ENCODE results near the gene FAM43B. TPM values are rescaled to one million over a fixed set of nuclear protein-coding genes. Genes with fewer than 3 reads are reported as not detected.

The FAM43B gene
- total RNA-seq, 2 experiments from 2014 or later: not detected

- POLR2A ChIA-PET: no interaction called here
- CTCF ChIA-PET: no interaction called here
Measured at GRCh38 chr1:20540281-20540680, 12.1 kb upstream of the FAM43B start.

- CTCF ChIA-PET: no interaction called here
- POLR2A ChIA-PET: no interaction called here
Measured at GRCh38 chr1:20546637-20547036, 5.7 kb upstream of the FAM43B start.

- ChIA-PET CTCF (no interaction called here), POLR2A (no interaction called here)
Measured at GRCh38 chr1:20551161-20551560, 1.2 kb upstream of the FAM43B start.

GRCh38 chr1:20552728-20553445, 514 bp downstream of the FAM43B start:
- ChIA-PET CTCF (no interaction called here), POLR2A (no interaction called here)

GRCh38 chr1:20555025-20555757, 2.8 kb downstream of the FAM43B start:
- ChIA-PET POLR2A (no interaction called here), CTCF (no interaction called here)

GRCh38 chr1:20555758-20556120, 3.4 kb downstream of the FAM43B start:
- ChIA-PET CTCF (no interaction called here), POLR2A (no interaction called here)

GRCh38 chr1:20558191-20558590, 5.8 kb downstream of the FAM43B start:
- CTCF ChIA-PET: no interaction called here

GRCh38 chr1:20560966-20561365, 8.6 kb downstream of the FAM43B start:
- ChIA-PET POLR2A (no interaction called here), CTCF (interaction anchor here (0.6 kb wide), 2 partner anchors 18 to 34 kb away, joined by 3 to 4 read pairs; no protein-coding TSS in a partner anchor)

More at GRCh38 chr1:20558191-20558590, 5.8 kb downstream of the FAM43B start:
- POLR2A ChIA-PET: no interaction called here

- ChIA-PET POLR2A (interaction anchor here (0.6 kb wide), 1 partner anchor 17 kb away, joined by 5 read pairs; no protein-coding TSS in a partner anchor), CTCF (interaction anchor here (0.6 kb wide), 1 partner anchor 506 kb away, joined by 4 read pairs; no protein-coding TSS in a partner anchor)
Measured at GRCh38 chr1:20565234-20565633, 12.9 kb downstream of the FAM43B start.

GRCh38 chr1:20569523-20570098, 17.2 kb downstream of the FAM43B start:
- ChIA-PET CTCF (no interaction called here), POLR2A (no interaction called here)

GRCh38 chr1:20571427-20571826, 19.1 kb downstream of the FAM43B start:
- ChIA-PET POLR2A (no interaction called here), CTCF (no interaction called here)

GRCh38 chr1:20573987-20574386, 21.6 kb downstream of the FAM43B start:
- CTCF ChIA-PET: interaction anchor here (2.0 kb wide), 1 partner anchor 14 kb away, joined by 5 read pairs; the partner anchor contains the start of gene CDA
- POLR2A ChIA-PET: no interaction called here

- POLR2A ChIA-PET: no interaction called here
- CTCF ChIA-PET: interaction anchor here (0.7 to 2.0 kb wide), 5 partner anchors 11 to 554 kb away, joined by 3 to 5 read pairs (median 3); partner anchors contain the start of gene CDA
Measured at GRCh38 chr1:20574686-20575540, 22.5 kb downstream of the FAM43B start.

- POLR2A ChIA-PET: no interaction called here
- CTCF ChIA-PET: interaction anchor here (0.7 to 2.0 kb wide), 4 partner anchors 10 to 553 kb away, joined by 3 to 5 read pairs (median 3); partner anchors contain the start of gene CDA
Measured at GRCh38 chr1:20575541-20576336, 23.4 kb downstream of the FAM43B start.

- ChIA-PET POLR2A (no interaction called here), CTCF (no interaction called here)
Measured at GRCh38 chr1:20578062-20578461, 25.7 kb downstream of the FAM43B start.

- POLR2A ChIA-PET: no interaction called here
- CTCF ChIA-PET: interaction anchor here (0.6 kb wide), 1 partner anchor 19 kb away, joined by 5 read pairs; no protein-coding TSS in a partner anchor
Measured at GRCh38 chr1:20578721-20579395, 26.5 kb downstream of the FAM43B start.

GRCh38 chr1:20584890-20585289, 32.5 kb downstream of the FAM43B start:
- CTCF ChIA-PET: no interaction called here
- POLR2A ChIA-PET: no interaction called here

GRCh38 chr1:20586953-20587660, 34.7 kb downstream of the FAM43B start:
- ChIA-PET POLR2A (interaction anchor here (0.5 to 0.6 kb wide), 2 partner anchors 9 to 10 kb away, joined by 3 to 5 read pairs; no protein-coding TSS in a partner anchor), CTCF (interaction anchor here (1.4 to 2.1 kb wide), 2 partner anchors 12 to 47 kb away, joined by 3 to 5 read pairs; no protein-coding TSS in a partner anchor)

Data from activated CD8-positive, alpha-beta memory T cell treated with anti-CD3 and anti-CD28 coated beads for 36 hours (primary cell).